Keratinocyte (primary cell): ENCODE measurements around the gene LDLRAD2. TPM values are rescaled to one million over a fixed set of nuclear protein-coding genes. Genes with fewer than 3 reads are reported as not detected.

Experiments
- DNase-seq: peaks from one replicate; pipeline ENCODE4 v3.0.0-alpha.2; 2011; ENCODE audit warnings: low read depth, missing footprints, low spot score
- FAIRE-seq: peaks from 2 replicates; lab custom pipeline; 2011; peaks lifted over from hg19 to GRCh38; lab: Jason Lieb, UNC
- H2AFZ ChIP-seq: 2 replicates; pipeline ENCODE4 v1.6.0; 2012; ENCODE audit warnings: low read length, control low read depth, inconsistent platforms; ENCODE audit not compliant: control insufficient read depth
- H3K27ac ChIP-seq: 2 replicates; pipeline ENCODE4 v1.5.1; 2011; ENCODE audit warnings: low read length; ENCODE audit not compliant: control insufficient read depth, insufficient read depth
- H3K27me3 ChIP-seq: 3 replicates; pipeline ENCODE4 v1.6.0; 2011; ENCODE audit warnings: low read length; ENCODE audit not compliant: control insufficient read depth, insufficient read depth; ENCODE audit errors: extremely low read depth
- H3K36me3 ChIP-seq, 2 experiments: 2 replicates in 1 of 2; 3 replicates in 1 of 2; pipeline ENCODE4 v1.5.1; 2011; ENCODE audit warnings: low read length in 2 of 2, mild to moderate bottlenecking in 1 of 2; ENCODE audit not compliant: control insufficient read depth in 2 of 2, insufficient read depth in 2 of 2; ENCODE audit errors: extremely low read depth in 1 of 2
- H3K4me1 ChIP-seq: 3 replicates; pipeline ENCODE4 v1.5.1; 2011; ENCODE audit warnings: low read length; ENCODE audit not compliant: control insufficient read depth, insufficient read depth; ENCODE audit errors: extremely low read depth
- H3K4me2 ChIP-seq: 3 replicates; pipeline ENCODE4 v1.6.0; 2011; ENCODE audit warnings: low read depth, low read length; ENCODE audit not compliant: control insufficient read depth, insufficient read depth; ENCODE audit errors: extremely low read depth
- H3K4me3 ChIP-seq, 3 experiments: fragments of 200-600 bp in 1 of 3; sonication (generic) in 1 of 3; 2 replicates in 2 of 3; 3 replicates in 1 of 3; pipeline ENCODE4 v1.5.1; 2011 to 2016; ENCODE audit warnings: low read length in 3 of 3, mild to moderate bottlenecking in 3 of 3, control low read depth in 2 of 3, inconsistent platforms in 1 of 3, low read depth in 1 of 3, mixed read lengths in 1 of 3, mixed run types in 1 of 3, moderate library complexity in 1 of 3; ENCODE audit not compliant: control insufficient read depth in 2 of 3, insufficient read depth in 2 of 3; ENCODE audit errors: extremely low read depth in 1 of 3
- H3K79me2 ChIP-seq: 2 replicates; pipeline ENCODE4 v1.6.0; 2012; ENCODE audit warnings: low read length; ENCODE audit not compliant: control insufficient read depth, insufficient read depth
- H3K9ac ChIP-seq: 3 replicates; pipeline ENCODE4 v1.6.0; 2011; ENCODE audit warnings: low read length; ENCODE audit not compliant: control insufficient read depth, insufficient read depth; ENCODE audit errors: extremely low read depth
- H3K9me1 ChIP-seq: 3 replicates; pipeline ENCODE4 v1.6.0; 2011; ENCODE audit warnings: low read length; ENCODE audit not compliant: control insufficient read depth, insufficient read depth; ENCODE audit errors: extremely low read depth
- H3K9me3 ChIP-seq: 2 replicates; pipeline ENCODE4 v1.5.1; 2012; ENCODE audit warnings: low read depth, low read length; ENCODE audit not compliant: control insufficient read depth
- H4K20me1 ChIP-seq: 3 replicates; pipeline ENCODE4 v1.6.0; 2011; ENCODE audit warnings: low read length; ENCODE audit not compliant: control insufficient read depth, insufficient read depth; ENCODE audit errors: extremely low read depth
- EZH2 ChIP-seq: IDR thresholded peaks from one replicate; pipeline ENCODE4 v1.6.1; 2012; ENCODE audit warnings: inconsistent platforms, mild to moderate bottlenecking, low read length, moderate library complexity
- dilution Hi-C: fragments of 300-500 bp; cut with MboI; formaldehyde crosslinking; loops from one replicate; pipeline ENCODE4 v1.7.0; 2020; ENCODE audit warnings: low sequenced_read_pairs; ENCODE audit not compliant: extremely low pct_ligation_motif_present
- polyA plus RNA-seq, 5 experiments: library from polyadenylated mRNA; depleted of rRNA in 3 of 5; stranded (reverse) in 3 of 5; stranded (forward) in 1 of 5; unstranded in 1 of 5; fragments of >200 nt; gene quantifications; 1 replicate in 1 of 5; 2 replicates in 3 of 5; 3 replicates in 1 of 5; pipeline versions ENCODE4 v1.2.1 to v1.2.3, GENCODE V29; 2011 to 2012; ENCODE audit warnings: missing spikeins in 2 of 5, low read depth in 1 of 5, low replicate concordance in 1 of 5
- TF ChIP-seq, protein P1 (sequence below), 3 experiments: IDR thresholded peaks in 1 of 3; conservative IDR thresholded peaks in 1 of 3; optimal IDR thresholded peaks in 1 of 3; 2 replicates in 2 of 3; 3 replicates in 1 of 3; pipeline versions ENCODE3 to v1.5.1; 2011; ENCODE audit warnings: low read length in 3 of 3, mild to moderate bottlenecking in 3 of 3, moderate library complexity in 2 of 3, control low read depth in 1 of 3, inconsistent platforms in 1 of 3; ENCODE audit not compliant: insufficient read depth in 2 of 3; ENCODE audit errors: extremely low read depth in 1 of 3

LDLRAD2 gene
- polyA plus RNA-seq, 1 donor (not counting 4 experiments of a cell fraction or from before 2014, with no cell fraction given) = 0.07 TPM

GRCh38 chr1:21854751-21855131, 42.7 kb downstream of the LDLRAD2 start:
- H3K79me2 ChIP-seq = no peaks in the 10 kb centered on the region
- H2AFZ ChIP-seq = no peak overlapping the region
- no peaks in the 10 kb centered on the region for H3K27me3 ChIP-seq
- DNase-seq = no peak
- no peaks in the 10 kb centered on the region for H3K9me3 ChIP-seq
- no peak overlapping the region for H3K4me2 ChIP-seq
- no peak overlapping the region for H3K9ac ChIP-seq
- H3K36me3 ChIP-seq = peaks cover 21 to 58% of the 10 kb centered on the region in 2 experiments
- H3K4me3 ChIP-seq = no peak overlapping the region
- H3K27ac ChIP-seq = no peak overlapping the region
- no peak for FAIRE-seq
- no peaks in the 10 kb centered on the region for H3K9me1 ChIP-seq
- dilution Hi-C loops = no loop called here
- TF ChIP-seq, protein P1, sequence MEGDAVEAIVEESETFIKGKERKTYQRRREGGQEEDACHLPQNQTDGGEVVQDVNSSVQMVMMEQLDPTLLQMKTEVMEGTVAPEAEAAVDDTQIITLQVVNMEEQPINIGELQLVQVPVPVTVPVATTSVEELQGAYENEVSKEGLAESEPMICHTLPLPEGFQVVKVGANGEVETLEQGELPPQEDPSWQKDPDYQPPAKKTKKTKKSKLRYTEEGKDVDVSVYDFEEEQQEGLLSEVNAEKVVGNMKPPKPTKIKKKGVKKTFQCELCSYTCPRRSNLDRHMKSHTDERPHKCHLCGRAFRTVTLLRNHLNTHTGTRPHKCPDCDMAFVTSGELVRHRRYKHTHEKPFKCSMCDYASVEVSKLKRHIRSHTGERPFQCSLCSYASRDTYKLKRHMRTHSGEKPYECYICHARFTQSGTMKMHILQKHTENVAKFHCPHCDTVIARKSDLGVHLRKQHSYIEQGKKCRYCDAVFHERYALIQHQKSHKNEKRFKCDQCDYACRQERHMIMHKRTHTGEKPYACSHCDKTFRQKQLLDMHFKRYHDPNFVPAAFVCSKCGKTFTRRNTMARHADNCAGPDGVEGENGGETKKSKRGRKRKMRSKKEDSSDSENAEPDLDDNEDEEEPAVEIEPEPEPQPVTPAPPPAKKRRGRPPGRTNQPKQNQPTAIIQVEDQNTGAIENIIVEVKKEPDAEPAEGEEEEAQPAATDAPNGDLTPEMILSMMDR (optimal IDR thresholded peaks at IDR 0.05 in 1 of 3, IDR thresholded peaks at IDR 0.05 in 1 of 3, conservative IDR thresholded peaks at IDR 0.05 in 1 of 3; ENCODE audit: extremely low read depth in 1 of 3, insufficient read depth in 2 of 3, low read length in 3 of 3) = no peak
- no peak for TF ChIP-seq EZH2
- peaks cover 4% of the 10 kb centered on the region for H3K4me1 ChIP-seq
- H4K20me1 ChIP-seq = no peaks in the 10 kb centered on the region

- peaks cover 4% of the 10 kb centered on the region for H3K4me1 ChIP-seq
- H3K9ac ChIP-seq = no peak overlapping the region
- H3K4me2 ChIP-seq = no peak overlapping the region
- FAIRE-seq (no peak), DNase-seq (no peak)
- H3K4me3 ChIP-seq = no peak overlapping the region
- H3K27ac ChIP-seq = no peak overlapping the region
- TF ChIP-seq, protein P1 (optimal IDR thresholded peaks at IDR 0.05 in 1 of 3, IDR thresholded peaks at IDR 0.05 in 1 of 3, conservative IDR thresholded peaks at IDR 0.05 in 1 of 3; ENCODE audit: extremely low read depth in 1 of 3, insufficient read depth in 2 of 3, low read length in 3 of 3) = no peak
- no peak for TF ChIP-seq EZH2
- dilution Hi-C loops = no loop called here
- peaks cover 28 to 58% of the 10 kb centered on the region in 2 experiments for H3K36me3 ChIP-seq
- H4K20me1 ChIP-seq = no peaks in the 10 kb centered on the region
- H3K79me2 ChIP-seq = no peaks in the 10 kb centered on the region
- no peak overlapping the region for H2AFZ ChIP-seq
- H3K9me1 ChIP-seq = no peaks in the 10 kb centered on the region
- H3K9me3 ChIP-seq = no peaks in the 10 kb centered on the region
- H3K27me3 ChIP-seq = no peaks in the 10 kb centered on the region
Measured at GRCh38 chr1:21855257-21856096, 43.4 kb downstream of the LDLRAD2 start.
